Measurements from ENCODE around the gene ACP2. TPM values are rescaled to one million over a fixed set of nuclear protein-coding genes. Genes with fewer than 3 reads are reported as not detected.
A peak's percentile ranks its signal among the peaks of the same experiment; 100 is the strongest.

ACP2 gene
- 19.0 TPM for total RNA-seq
- 10 to 100 TPM; 16.3 to 27.7 (median 17.2) TPM for polyA plus RNA-seq

- Mint-ChIP-seq H3K4me3 (peak within 1 kb of the TSS; percentile 97 to 99 (median 99)), H3K4me1 (peaks cover 0 to 39% (median 24%) of the 10 kb centered on the region in 4 donors), H3K9me3 (peaks cover 0 to 1% (median 0%) of the 10 kb centered on the region in 7 donors), H3K36me3 (peaks cover 7% of the 10 kb centered on the region), H3K27ac (peak within 1 kb of the TSS; percentile 97 to 98 (median 98)), H3K27me3 (peaks cover 4% of the 10 kb centered on the region)
- Histone ChIP-seq H3K4me3 (ENCODE audit: low read depth, low read length) (peak within 1 kb of the TSS; percentile 98), H3K27ac (ENCODE audit: insufficient read depth, low read length, poor library complexity, severe bottlenecking) (peak within 1 kb of the TSS; percentile 75), H3K27me3 (ENCODE audit: control insufficient read depth, insufficient read depth, low read length) (no peaks in the 10 kb centered on the region), H3K4me1 (ENCODE audit: control insufficient read depth, insufficient read depth, low read length, poor library complexity, severe bottlenecking) (peaks cover 19% of the 10 kb centered on the region), H3K9me3 (ENCODE audit: control insufficient read depth in 2 of 2, low read length in 2 of 2) (no peaks in the 10 kb centered on the region), H3K36me3 (ENCODE audit: control insufficient read depth, insufficient read depth, low read length) (peaks cover 19% of the 10 kb centered on the region)
- peak; percentile 94 to 95 for ATAC-seq (ENCODE audit: low read depth in 2 of 2)
- DNase-seq, result peak; percentile 75 to 95 (median 89)
Observed at GRCh38 chr11:47248664-47249377, at the start of gene ACP2. ACP2 (minus strand) TSS chr11:47248814; CDS start chr11:47248789, 25 bp downstream.

- no peak for DNase-seq
- no peaks in the 10 kb centered on the region for H3K27me3 Mint-ChIP-seq
- no peaks in the 10 kb centered on the region for H3K27me3 ChIP-seq (ENCODE audit: control insufficient read depth, insufficient read depth, low read length)
- no peak overlapping the region for H3K4me3 Mint-ChIP-seq
- no peaks in the 10 kb centered on the region for H3K4me1 ChIP-seq (ENCODE audit: control insufficient read depth, insufficient read depth, low read length, poor library complexity, severe bottlenecking)
- peaks cover 0 to 14% (median 1%) of the 10 kb centered on the region in 4 donors for H3K4me1 Mint-ChIP-seq
- H3K36me3 Mint-ChIP-seq, result peaks cover 68% of the 10 kb centered on the region
- H3K9me3 ChIP-seq (ENCODE audit: control insufficient read depth in 2 of 2, low read length in 2 of 2), result no peaks in the 10 kb centered on the region
- peaks cover 0 to 2% (median 0%) of the 10 kb centered on the region in 7 donors for H3K9me3 Mint-ChIP-seq
- H3K4me3 ChIP-seq (ENCODE audit: low read depth, low read length), result no peak overlapping the region
- H3K36me3 ChIP-seq (ENCODE audit: control insufficient read depth, insufficient read depth, low read length), result peaks cover 83% of the 10 kb centered on the region
- no peak for ATAC-seq (ENCODE audit: low read depth in 2 of 2)
- H3K27ac ChIP-seq (ENCODE audit: insufficient read depth, low read length, poor library complexity, severe bottlenecking), result no peak overlapping the region
- H3K27ac Mint-ChIP-seq, result no peak overlapping the region
Observed at GRCh38 chr11:47296045-47296444, 47.4 kb upstream of the ACP2 start.

- peaks cover 70% of the 10 kb centered on the region for H3K36me3 Mint-ChIP-seq
- peaks cover 0 to 2% (median 0%) of the 10 kb centered on the region in 7 donors for H3K9me3 Mint-ChIP-seq
- Histone ChIP-seq H3K27ac (ENCODE audit: insufficient read depth, low read length, poor library complexity, severe bottlenecking) (no peak overlapping the region), H3K27me3 (ENCODE audit: control insufficient read depth, insufficient read depth, low read length) (no peaks in the 10 kb centered on the region), H3K4me1 (ENCODE audit: control insufficient read depth, insufficient read depth, low read length, poor library complexity, severe bottlenecking) (no peaks in the 10 kb centered on the region), H3K9me3 (ENCODE audit: control insufficient read depth in 2 of 2, low read length in 2 of 2) (no peaks in the 10 kb centered on the region), H3K36me3 (ENCODE audit: control insufficient read depth, insufficient read depth, low read length) (peaks cover 84% of the 10 kb centered on the region), H3K4me3 (ENCODE audit: low read depth, low read length) (no peak overlapping the region)
- H3K4me3 Mint-ChIP-seq, result no peak overlapping the region
- no peaks in the 10 kb centered on the region for H3K27me3 Mint-ChIP-seq
- DNase-seq, result no peak
- no peak for ATAC-seq (ENCODE audit: low read depth in 2 of 2)
- H3K4me1 Mint-ChIP-seq, result peaks cover 0 to 14% (median 0%) of the 10 kb centered on the region in 4 donors
- peak overlapping the region in 1 of 3 donors; percentile 58 for H3K27ac Mint-ChIP-seq
Observed at GRCh38 chr11:47295385-47295784, 46.8 kb upstream of the ACP2 start.

- no peak overlapping the region for H3K27ac ChIP-seq (ENCODE audit: insufficient read depth, low read length, poor library complexity, severe bottlenecking)
- H3K27me3 Mint-ChIP-seq, result no peaks in the 10 kb centered on the region
- H3K36me3 ChIP-seq (ENCODE audit: control insufficient read depth, insufficient read depth, low read length), result peaks cover 90% of the 10 kb centered on the region
- no peak for ATAC-seq (ENCODE audit: low read depth in 2 of 2)
- H3K27ac Mint-ChIP-seq, result peak overlapping the region in 1 of 3 donors; percentile 57
- H3K9me3 ChIP-seq (ENCODE audit: control insufficient read depth in 2 of 2, low read length in 2 of 2), result no peaks in the 10 kb centered on the region
- H3K9me3 Mint-ChIP-seq, result no peaks in the 10 kb centered on the region
- no peak overlapping the region for H3K4me3 ChIP-seq (ENCODE audit: low read depth, low read length)
- no peak overlapping the region for H3K4me3 Mint-ChIP-seq
- no peak for DNase-seq
- peaks cover 0 to 7% (median 0%) of the 10 kb centered on the region in 4 donors for H3K4me1 Mint-ChIP-seq
- H3K27me3 ChIP-seq (ENCODE audit: control insufficient read depth, insufficient read depth, low read length), result no peaks in the 10 kb centered on the region
- peaks cover 57% of the 10 kb centered on the region for H3K36me3 Mint-ChIP-seq
- H3K4me1 ChIP-seq (ENCODE audit: control insufficient read depth, insufficient read depth, low read length, poor library complexity, severe bottlenecking), result no peaks in the 10 kb centered on the region
Observed at GRCh38 chr11:47289856-47290255, 41.2 kb upstream of the ACP2 start.

GRCh38 chr11:47288066-47288465, 39.5 kb upstream of the ACP2 start:
- H3K27me3 Mint-ChIP-seq, result no peaks in the 10 kb centered on the region
- no peak overlapping the region for H3K27ac Mint-ChIP-seq
- Histone ChIP-seq H3K4me1 (ENCODE audit: control insufficient read depth, insufficient read depth, low read length, poor library complexity, severe bottlenecking) (no peaks in the 10 kb centered on the region), H3K36me3 (ENCODE audit: control insufficient read depth, insufficient read depth, low read length) (peaks cover 94% of the 10 kb centered on the region), H3K27ac (ENCODE audit: insufficient read depth, low read length, poor library complexity, severe bottlenecking) (no peak overlapping the region), H3K9me3 (ENCODE audit: control insufficient read depth in 2 of 2, low read length in 2 of 2) (no peaks in the 10 kb centered on the region), H3K27me3 (ENCODE audit: control insufficient read depth, insufficient read depth, low read length) (no peaks in the 10 kb centered on the region), H3K4me3 (ENCODE audit: low read depth, low read length) (no peak overlapping the region)
- H3K4me3 Mint-ChIP-seq, result no peak overlapping the region
- peaks cover 0 to 7% (median 0%) of the 10 kb centered on the region in 4 donors for H3K4me1 Mint-ChIP-seq
- DNase-seq (no peak), ATAC-seq (ENCODE audit: low read depth in 2 of 2) (no peak)
- H3K36me3 Mint-ChIP-seq, result peaks cover 66% of the 10 kb centered on the region
- no peaks in the 10 kb centered on the region for H3K9me3 Mint-ChIP-seq

- Mint-ChIP-seq H3K4me3 (no peak overlapping the region), H3K4me1 (peaks cover 0 to 6% (median 3%) of the 10 kb centered on the region in 4 donors), H3K36me3 (peaks cover 58% of the 10 kb centered on the region), H3K27ac (no peak overlapping the region), H3K27me3 (no peaks in the 10 kb centered on the region), H3K9me3 (no peaks in the 10 kb centered on the region)
- no peaks in the 10 kb centered on the region for H3K9me3 ChIP-seq (ENCODE audit: control insufficient read depth in 2 of 2, low read length in 2 of 2)
- no peak for ATAC-seq (ENCODE audit: low read depth in 2 of 2)
- peaks cover 92% of the 10 kb centered on the region for H3K36me3 ChIP-seq (ENCODE audit: control insufficient read depth, insufficient read depth, low read length)
- no peaks in the 10 kb centered on the region for H3K4me1 ChIP-seq (ENCODE audit: control insufficient read depth, insufficient read depth, low read length, poor library complexity, severe bottlenecking)
- no peak overlapping the region for H3K27ac ChIP-seq (ENCODE audit: insufficient read depth, low read length, poor library complexity, severe bottlenecking)
- DNase-seq, result no peak
- H3K4me3 ChIP-seq (ENCODE audit: low read depth, low read length), result no peak overlapping the region
- H3K27me3 ChIP-seq (ENCODE audit: control insufficient read depth, insufficient read depth, low read length), result no peaks in the 10 kb centered on the region
Observed at GRCh38 chr11:47285969-47286770, 37.6 kb upstream of the ACP2 start.

GRCh38 chr11:47284151-47284550, 35.5 kb upstream of the ACP2 start:
- H3K9me3 ChIP-seq (ENCODE audit: control insufficient read depth in 2 of 2, low read length in 2 of 2), result no peaks in the 10 kb centered on the region
- Mint-ChIP-seq H3K27me3 (no peaks in the 10 kb centered on the region), H3K4me3 (peak overlapping the region in 1 of 4 donors; percentile 55), H3K36me3 (peaks cover 48% of the 10 kb centered on the region), H3K4me1 (peaks cover 3 to 10% (median 7%) of the 10 kb centered on the region in 4 donors), H3K27ac (no peak overlapping the region), H3K9me3 (no peaks in the 10 kb centered on the region)
- DNase-seq, result no peak
- H3K36me3 ChIP-seq (ENCODE audit: control insufficient read depth, insufficient read depth, low read length), result peaks cover 90% of the 10 kb centered on the region
- no peak overlapping the region for H3K27ac ChIP-seq (ENCODE audit: insufficient read depth, low read length, poor library complexity, severe bottlenecking)
- no peaks in the 10 kb centered on the region for H3K4me1 ChIP-seq (ENCODE audit: control insufficient read depth, insufficient read depth, low read length, poor library complexity, severe bottlenecking)
- no peak for ATAC-seq (ENCODE audit: low read depth in 2 of 2)
- no peak overlapping the region for H3K4me3 ChIP-seq (ENCODE audit: low read depth, low read length)
- H3K27me3 ChIP-seq (ENCODE audit: control insufficient read depth, insufficient read depth, low read length), result no peaks in the 10 kb centered on the region

All from CD4-positive, CD25-positive, alpha-beta regulatory T cell (primary cell).